PC-3 (cell line): ENCODE results near the gene LUC7L. TPM values are rescaled to one million over a fixed set of nuclear protein-coding genes. Genes with fewer than 3 reads are reported as not detected.

Source experiments
- ATAC-seq: fragments of 200-7000 bp; cut with Tn5 transposase; 2 replicates; pipeline ENCODE4 v1.9.1; 2020; ENCODE audit warnings: mild to moderate bottlenecking, moderate library complexity
- BruUV-seq: library from RNA; stranded (reverse); fragments of 400-500 nt; replicated peaks from 2 replicates; lab custom pipeline; 2021; lab: Mats Ljungman, UMichigan
- CTCF ChIA-PET: fragments of 300-600 bp; sonication (Branson Sonifier 250); formaldehyde crosslinking; loops from one replicate; lab custom pipeline; 2022; ENCODE audit warnings: antibody characterized with exemption; lab: Charles Lee
- POLR2A ChIA-PET: fragments of 300-600 bp; sonication (Branson Sonifier 250); formaldehyde crosslinking; loops from one replicate; lab custom pipeline; 2022; ENCODE audit warnings: antibody characterized with exemption; ENCODE audit not compliant: unreplicated experiment; lab: Charles Lee
- DNase-seq: peaks from one replicate; pipeline ENCODE4 v3.0.0-alpha.2; 2015
- H2AFZ ChIP-seq: fragments of 300-600 bp; sonication (generic); 2 replicates; pipeline ENCODE4 v1.6.0; 2016; ENCODE audit warnings: antibody characterized with exemption, low read length
- H3F3A ChIP-seq: fragments of 300-600 bp; sonication (generic); one replicate; pipeline ENCODE4 v1.6.0; 2017; ENCODE audit warnings: antibody characterized with exemption, low read length, control low read depth, mild to moderate bottlenecking; ENCODE audit not compliant: unreplicated experiment
- H3K27ac ChIP-seq: fragments of 300-600 bp; sonication (generic); 2 replicates; pipeline ENCODE4 v1.5.1; 2016; ENCODE audit warnings: mild to moderate bottlenecking, low read length
- H3K27me3 ChIP-seq: fragments of 300-600 bp; sonication (generic); 2 replicates; pipeline ENCODE4 v1.6.1; 2016; ENCODE audit warnings: low read length, mixed read lengths
- H3K36me3 ChIP-seq: fragments of 300-600 bp; sonication (generic); 2 replicates; pipeline ENCODE4 v1.6.1; 2016; ENCODE audit warnings: low read depth, mixed run types, low read length, mixed read lengths
- H3K4me1 ChIP-seq: fragments of 300-600 bp; sonication (generic); 2 replicates; pipeline ENCODE4 v1.5.1; 2016; ENCODE audit warnings: low read length; ENCODE audit not compliant: insufficient read depth
- H3K4me2 ChIP-seq: fragments of 300-600 bp; sonication (generic); 2 replicates; pipeline ENCODE4 v1.6.0; 2016; ENCODE audit warnings: low read length
- H3K4me3 ChIP-seq: fragments of 300-600 bp; sonication (generic); 2 replicates; pipeline ENCODE4 v1.5.1; 2016; ENCODE audit warnings: mild to moderate bottlenecking, low read length, mixed read lengths
- H3K79me2 ChIP-seq: fragments of 300-600 bp; sonication (generic); 2 replicates; pipeline ENCODE4 v1.6.1; 2017; ENCODE audit warnings: low read length, mixed read lengths
- H3K9ac ChIP-seq: fragments of 300-600 bp; sonication (generic); 2 replicates; pipeline ENCODE4 v1.6.0; 2016; ENCODE audit warnings: mild to moderate bottlenecking, low read length
- H3K9me2 ChIP-seq: fragments of 300-600 bp; sonication (generic); replicated peaks from 2 replicates; pipeline ENCODE4 v1.6.1; 2016; ENCODE audit warnings: mixed run types, low read length, mixed read lengths
- H3K9me3 ChIP-seq: fragments of 300-600 bp; sonication (generic); 2 replicates; pipeline ENCODE4 v1.6.1; 2016; ENCODE audit warnings: low read length, mixed read lengths
- H4K20me1 ChIP-seq: fragments of 300-600 bp; sonication (generic); 2 replicates; pipeline ENCODE4 v1.6.1; 2016; ENCODE audit warnings: low read length, mixed read lengths
- EZH2 ChIP-seq: fragments of 300-600 bp; sonication (generic); IDR thresholded peaks from one replicate; pipeline ENCODE4 v1.6.1; 2017; ENCODE audit warnings: antibody characterized with exemption, mild to moderate bottlenecking, low read length; ENCODE audit not compliant: unreplicated experiment
- EZH2phosphoT487 ChIP-seq: fragments of 300-600 bp; sonication (generic); IDR thresholded peaks from 2 replicates; pipeline ENCODE4 v1.6.1; 2018; ENCODE audit warnings: mild to moderate bottlenecking, antibody characterized with exemption, low read length, borderline replicate concordance
- intact Hi-C: fragments of 100-400 bp; cut with micrococcal nuclease; formaldehyde crosslinking; loops from 2 replicates; pipeline ENCODE4 v1.9.0; 2023
- total RNA-seq: library from RNA; depleted of rRNA; stranded (reverse); fragments of >200 nt; gene quantifications from 2 replicates; pipeline ENCODE4 v1.2.3, GENCODE V29; 2014
- TF ChIP-seq, protein P1 (sequence below): fragments of 300-600 bp; sonication (generic); conservative IDR thresholded peaks from 2 replicates; pipeline ENCODE4 v1.5.1; 2017; ENCODE audit warnings: antibody characterized with exemption, low read depth, mild to moderate bottlenecking, low read length

The LUC7L gene
- total RNA-seq, 1 experiment from 2014 or later = 46.0 TPM

DNA sequence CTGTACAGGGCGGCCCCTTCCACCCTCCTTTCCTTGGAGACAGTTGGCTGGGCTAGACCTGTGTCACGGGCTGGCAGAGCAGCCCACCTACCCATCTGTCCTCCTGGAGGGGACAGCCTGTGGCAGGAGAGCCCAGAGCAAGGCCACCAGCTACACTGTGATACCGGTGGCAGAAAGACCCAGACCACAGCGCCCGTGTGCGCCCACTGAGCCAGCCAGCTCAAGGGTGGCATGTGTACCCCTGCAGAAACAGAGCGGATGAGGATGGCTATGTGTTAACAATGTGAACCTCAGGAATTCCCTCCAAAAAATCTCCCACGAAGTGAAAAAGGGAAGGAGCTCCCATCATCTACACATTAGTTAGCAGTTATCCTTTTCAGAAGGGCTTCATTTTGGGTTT is 41.9 kb downstream of the LUC7L start:
- TF ChIP-seq EZH2phosphoT487 (no peak), EZH2 (no peak)
- TF ChIP-seq, protein P1, sequence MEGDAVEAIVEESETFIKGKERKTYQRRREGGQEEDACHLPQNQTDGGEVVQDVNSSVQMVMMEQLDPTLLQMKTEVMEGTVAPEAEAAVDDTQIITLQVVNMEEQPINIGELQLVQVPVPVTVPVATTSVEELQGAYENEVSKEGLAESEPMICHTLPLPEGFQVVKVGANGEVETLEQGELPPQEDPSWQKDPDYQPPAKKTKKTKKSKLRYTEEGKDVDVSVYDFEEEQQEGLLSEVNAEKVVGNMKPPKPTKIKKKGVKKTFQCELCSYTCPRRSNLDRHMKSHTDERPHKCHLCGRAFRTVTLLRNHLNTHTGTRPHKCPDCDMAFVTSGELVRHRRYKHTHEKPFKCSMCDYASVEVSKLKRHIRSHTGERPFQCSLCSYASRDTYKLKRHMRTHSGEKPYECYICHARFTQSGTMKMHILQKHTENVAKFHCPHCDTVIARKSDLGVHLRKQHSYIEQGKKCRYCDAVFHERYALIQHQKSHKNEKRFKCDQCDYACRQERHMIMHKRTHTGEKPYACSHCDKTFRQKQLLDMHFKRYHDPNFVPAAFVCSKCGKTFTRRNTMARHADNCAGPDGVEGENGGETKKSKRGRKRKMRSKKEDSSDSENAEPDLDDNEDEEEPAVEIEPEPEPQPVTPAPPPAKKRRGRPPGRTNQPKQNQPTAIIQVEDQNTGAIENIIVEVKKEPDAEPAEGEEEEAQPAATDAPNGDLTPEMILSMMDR = no peak
- no peak for ATAC-seq
- intact Hi-C loops = no loop called here
- H3K4me2 ChIP-seq = no peak overlapping the region
- no peaks in the 10 kb centered on the region for H3K79me2 ChIP-seq
- H3K4me1 ChIP-seq = no peaks in the 10 kb centered on the region
- no peaks in the 10 kb centered on the region for H3K9me2 ChIP-seq
- no TSS peak for BruUV-seq
- no peaks in the 10 kb centered on the region for H3K27me3 ChIP-seq
- H3K9ac ChIP-seq = no peak overlapping the region
- no peaks in the 10 kb centered on the region for H3K9me3 ChIP-seq
- ChIA-PET POLR2A (interaction anchor here (0.7 kb wide), 1 partner anchor 22 kb away, joined by 3 read pairs; no protein-coding TSS in a partner anchor), CTCF (no interaction called here)
- peaks cover 13% of the 10 kb centered on the region for H3K36me3 ChIP-seq
- no peaks in the 10 kb centered on the region for H3F3A ChIP-seq
- no peaks in the 10 kb centered on the region for H4K20me1 ChIP-seq
- H3K27ac ChIP-seq = no peak overlapping the region
- DNase-seq = no peak
- H3K4me3 ChIP-seq = no peak overlapping the region
- H2AFZ ChIP-seq = no peak overlapping the region

DNA sequence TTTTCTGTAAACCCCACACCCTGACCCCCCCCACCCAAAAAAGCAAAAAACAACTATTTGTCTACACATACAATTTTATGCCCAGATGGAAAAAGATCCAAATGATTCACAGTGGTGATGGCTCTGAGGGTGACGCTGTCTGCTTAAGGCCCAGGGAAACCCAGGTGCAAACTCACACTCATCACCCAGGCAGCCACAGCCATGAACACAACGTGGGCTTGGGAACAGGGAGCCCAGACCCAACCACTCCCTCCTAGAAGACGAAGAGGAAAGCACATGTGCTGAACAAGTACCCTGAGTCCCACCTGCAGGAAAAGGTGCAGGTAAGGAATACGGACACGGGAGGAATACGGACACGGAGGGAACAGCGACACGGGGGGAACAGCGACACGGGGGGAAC is 43.6 kb downstream of the LUC7L start:
- intact Hi-C loops = no loop called here
- H4K20me1 ChIP-seq = no peaks in the 10 kb centered on the region
- BruUV-seq = no TSS peak

DNA sequence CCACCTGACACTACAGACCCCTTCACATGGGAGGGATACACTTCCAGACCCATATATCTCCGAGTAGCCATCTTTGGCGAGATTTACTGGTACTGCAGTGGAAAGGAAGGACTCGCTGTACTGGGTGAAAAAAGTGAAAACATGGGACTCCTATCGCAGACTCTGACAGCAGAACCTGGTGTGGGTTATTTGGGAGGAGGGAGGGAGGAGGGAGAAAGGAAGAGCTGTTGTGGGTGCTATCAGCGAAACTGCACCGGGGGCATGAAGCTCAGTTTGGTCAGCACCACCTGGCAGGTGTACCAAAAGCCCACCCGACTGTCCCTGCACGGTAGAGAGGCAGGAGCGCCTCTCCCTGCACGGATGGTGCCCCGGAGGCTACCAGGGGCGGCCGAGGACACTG is 44.0 kb downstream of the LUC7L start:
- no peak overlapping the region for H3K4me3 ChIP-seq
- H3F3A ChIP-seq = no peaks in the 10 kb centered on the region
- TF ChIP-seq, protein P1 = no peak
- TF ChIP-seq EZH2 (no peak), EZH2phosphoT487 (no peak)
- POLR2A ChIA-PET = no interaction called here
- no peaks in the 10 kb centered on the region for H3K27me3 ChIP-seq
- no peak for DNase-seq
- intact Hi-C loops = no loop called here
- H3K9me3 ChIP-seq = no peaks in the 10 kb centered on the region
- no peaks in the 10 kb centered on the region for H3K79me2 ChIP-seq
- H4K20me1 ChIP-seq = no peaks in the 10 kb centered on the region
- peaks cover 11% of the 10 kb centered on the region for H3K36me3 ChIP-seq
- CTCF ChIA-PET = no interaction called here
- H2AFZ ChIP-seq = no peak overlapping the region
- H3K27ac ChIP-seq = no peak overlapping the region
- H3K4me2 ChIP-seq = no peak overlapping the region
- no TSS peak for BruUV-seq
- no peaks in the 10 kb centered on the region for H3K9me2 ChIP-seq
- H3K4me1 ChIP-seq = peaks cover 5% of the 10 kb centered on the region; the same call in 1 of the 2 replicates
- no peak for ATAC-seq
- no peak overlapping the region for H3K9ac ChIP-seq

More for the DNA sequence above, 43.6 kb downstream of the LUC7L start:
- H3K4me1 ChIP-seq = peaks cover 5% of the 10 kb centered on the region; the same call in 1 of the 2 replicates
- H3K36me3 ChIP-seq = peaks cover 13% of the 10 kb centered on the region
- H3K9me2 ChIP-seq = no peaks in the 10 kb centered on the region
- no peak overlapping the region for H3K9ac ChIP-seq
- no peak overlapping the region for H3K27ac ChIP-seq
- TF ChIP-seq, protein P1 = no peak
- TF ChIP-seq EZH2 = no peak
- no peak for TF ChIP-seq EZH2phosphoT487
- no peaks in the 10 kb centered on the region for H3K9me3 ChIP-seq
- H3F3A ChIP-seq = no peaks in the 10 kb centered on the region
- CTCF ChIA-PET = no interaction called here
- H3K4me2 ChIP-seq = no peak overlapping the region
- ATAC-seq (no peak), DNase-seq (no peak)
- no peak overlapping the region for H2AFZ ChIP-seq
- H3K79me2 ChIP-seq = no peaks in the 10 kb centered on the region
- no peak overlapping the region for H3K4me3 ChIP-seq
- POLR2A ChIA-PET = no interaction called here
- no peaks in the 10 kb centered on the region for H3K27me3 ChIP-seq
